K562 (cell line): Measurements from ENCODE around the gene AGAP1.

Source experiments
- BRCA1 ChIP-seq, 2 experiments: fragments of 450-650 bp in 1 of 2; sonication (generic) in 1 of 2; formaldehyde crosslinking in 1 of 2; IDR thresholded peaks; 2 replicates each; pipeline versions ENCODE4 v1.5.0 to v1.6.1; 2017 to 2020; ENCODE audit warnings: mild to moderate bottlenecking in 1 of 2, missing genetic modification reagents in 1 of 2
- CEBPB ChIP-seq: fragments of 450-650 bp; IDR thresholded peaks from 2 replicates; pipeline ENCODE4 v1.6.1; 2016; ENCODE audit warnings: missing genetic modification characterization, missing compliant biosample characterization
- CREB1 ChIP-seq, 2 experiments: sonication (generic) in 1 of 2; formaldehyde crosslinking in 1 of 2; IDR thresholded peaks; 2 replicates each; pipeline versions ENCODE4 v1.6.1 to v1.8.0; 2012 to 2022; ENCODE audit warnings: inconsistent platforms in 1 of 2, mild to moderate bottlenecking in 1 of 2, missing genetic modification reagents in 1 of 2, moderate library complexity in 1 of 2
- CTCF ChIP-seq, 3 experiments: IDR thresholded peaks in 2 of 3; conservative IDR thresholded peaks in 1 of 3; 2 replicates each; pipeline ENCODE4 v1.5.1; 2011 to 2012; ENCODE audit warnings: low read length in 3 of 3, mild to moderate bottlenecking in 3 of 3, control low read depth in 2 of 3, improper control_type of control experiment in 1 of 3, inconsistent platforms in 1 of 3, low read depth in 1 of 3, mixed read lengths in 1 of 3, moderate library complexity in 1 of 3; ENCODE audit not compliant: insufficient read depth in 2 of 3
- EP300 ChIP-seq: IDR thresholded peaks from 2 replicates; pipeline ENCODE4 v1.6.1; 2012; ENCODE audit warnings: low read length, improper control_type of control experiment
- HDGF ChIP-seq: fragments of 450-650 bp; IDR thresholded peaks from 2 replicates; pipeline ENCODE4 v1.6.1; 2016
- NCOA2 ChIP-seq, 2 experiments: fragments of 450-650 bp; IDR thresholded peaks; 2 replicates each; pipeline ENCODE4 v1.6.1; 2018; ENCODE audit warnings: mild to moderate bottlenecking in 2 of 2, moderate library complexity in 1 of 2; ENCODE audit not compliant: partially characterized antibody in 2 of 2
- PHF21A ChIP-seq: fragments of 450-650 bp; IDR thresholded peaks from 2 replicates; pipeline ENCODE4 v1.6.1; 2017; ENCODE audit warnings: low read depth, borderline replicate concordance
- ZNF143 ChIP-seq: sonication (generic); formaldehyde crosslinking; IDR thresholded peaks from 2 replicates; pipeline ENCODE4 v1.9.0; 2022; ENCODE audit warnings: mild to moderate bottlenecking, missing genetic modification reagents
- ZNF830 ChIP-seq: fragments of 250-450 bp; sonication (Bioruptor Pico); IDR thresholded peaks from 2 replicates; pipeline ENCODE4 v1.5.0; 2021; ENCODE audit warnings: mild to moderate bottlenecking

GRCh38 chr2:235642446-235643098 lies 148.7 kb downstream of the AGAP1 start:
- TF ChIP-seq EP300 = no peak
- TF ChIP-seq CREB1 (IDR thresholded peaks at IDR 0.05) = no peak
- TF ChIP-seq CREB1 (CRISPR knock-in tag; IDR thresholded peaks at IDR 0.05) = no peak
- TF ChIP-seq PHF21A = no peak
- no peak for TF ChIP-seq CEBPB (tag)
- TF ChIP-seq CTCF (IDR thresholded peaks at IDR 0.05 in 2 of 3, conservative IDR thresholded peaks at IDR 0.05 in 1 of 3; ENCODE audit: insufficient read depth in 2 of 3, low read depth in 1 of 3, low read length in 3 of 3) = peak in 2 of 3 experiments; percentile 9 to 18; a peak in 1 of 6 replicates
- no peak for TF ChIP-seq ZNF143
- TF ChIP-seq NCOA2 (IDR thresholded peaks at IDR 0.05; ENCODE audit: partially characterized antibody in 2 of 2) = no peak
- no peak for TF ChIP-seq HDGF
- TF ChIP-seq ZNF830 (CRISPR knock-in tag) = no peak
- TF ChIP-seq BRCA1 (IDR thresholded peaks at IDR 0.05) = no peak
- TF ChIP-seq BRCA1 (CRISPR knock-in tag; IDR thresholded peaks at IDR 0.05) = no peak
